ENCODE data around the gene EIF4B.
"Not testable (repeated sequence)": the region's sequence is repeated elsewhere in the genome, so short reads cannot be mapped to it uniquely, and the experiment has no call there.

EIF4B gene

GRCh38 chr12:53005986-53006809 lies at the start of gene EIF4B:
Gene EIF4B, plus strand, starts transcription at chr12:53006456. Its CDS starts 28 bp downstream, at chr12:53006484.
- DNase-seq (ENCODE audit: low read depth in 2 of 3, low spot score in 1 of 3): peak; percentile 97 to 100 (median 99)

GRCh38 chr12:52956987-52957386 lies 49.3 kb upstream of the EIF4B start:
- DNase-seq (ENCODE audit: low read depth in 2 of 3, low spot score in 1 of 3): no peak

GRCh38 chr12:52964556-52965336 lies 41.5 kb upstream of the EIF4B start:
- no peak for DNase-seq (ENCODE audit: low read depth in 2 of 3, low spot score in 1 of 3)

DNA sequence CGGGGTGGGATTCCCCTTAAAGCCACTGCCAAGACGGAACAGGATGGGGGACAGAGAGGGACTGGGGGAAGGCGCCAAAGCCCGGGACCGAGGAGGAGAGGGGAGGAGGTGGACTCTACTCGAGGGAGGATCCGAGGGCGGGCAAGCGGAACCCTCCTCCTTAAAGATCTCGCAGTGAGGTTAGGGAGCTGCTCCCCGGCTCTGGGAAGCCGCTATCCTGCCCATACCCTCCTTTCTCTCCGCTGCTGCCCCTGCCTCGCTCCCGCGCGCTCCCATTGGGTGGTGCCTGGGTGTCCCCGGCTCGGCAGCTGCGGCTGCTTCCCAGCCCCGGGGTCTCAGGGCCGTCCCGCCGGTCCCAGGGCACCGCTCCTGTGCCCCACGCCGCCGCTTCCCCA lies 40.9 kb upstream of the EIF4B start:
- no peak for DNase-seq (ENCODE audit: low read depth in 2 of 3, low spot score in 1 of 3)

DNA sequence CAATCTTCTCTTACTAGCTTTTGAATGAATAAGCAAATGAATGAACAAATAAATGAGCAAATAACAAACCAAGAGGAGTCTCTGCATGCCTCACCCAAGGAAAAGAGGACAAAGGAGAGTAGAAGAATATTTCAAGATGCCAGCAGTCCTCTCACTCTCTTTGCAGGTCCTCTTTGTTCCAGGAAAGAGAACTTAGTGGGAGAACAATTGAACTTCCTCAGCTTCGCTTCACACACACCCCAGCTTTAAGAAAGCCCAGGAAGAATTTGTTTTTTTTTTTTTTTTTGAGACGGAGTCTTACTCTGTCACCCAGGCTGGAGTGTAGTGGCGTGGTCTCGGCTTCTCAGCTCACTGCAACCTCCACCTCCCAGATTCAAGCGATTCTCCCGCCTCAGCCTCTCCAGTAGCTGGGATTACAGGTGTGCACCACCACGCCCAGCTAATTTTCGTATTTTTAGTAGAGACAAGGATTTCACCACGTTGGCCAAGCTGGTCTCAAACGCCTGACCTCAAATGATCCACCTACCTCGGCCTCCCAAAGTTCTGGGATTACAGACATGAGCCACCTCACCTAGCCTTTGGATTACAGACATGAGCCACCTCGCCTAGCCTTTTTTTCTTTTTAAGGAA lies 37.0 kb upstream of the EIF4B start:
- DNase-seq (ENCODE audit: low read depth in 2 of 3, low spot score in 1 of 3): no peak

DNA sequence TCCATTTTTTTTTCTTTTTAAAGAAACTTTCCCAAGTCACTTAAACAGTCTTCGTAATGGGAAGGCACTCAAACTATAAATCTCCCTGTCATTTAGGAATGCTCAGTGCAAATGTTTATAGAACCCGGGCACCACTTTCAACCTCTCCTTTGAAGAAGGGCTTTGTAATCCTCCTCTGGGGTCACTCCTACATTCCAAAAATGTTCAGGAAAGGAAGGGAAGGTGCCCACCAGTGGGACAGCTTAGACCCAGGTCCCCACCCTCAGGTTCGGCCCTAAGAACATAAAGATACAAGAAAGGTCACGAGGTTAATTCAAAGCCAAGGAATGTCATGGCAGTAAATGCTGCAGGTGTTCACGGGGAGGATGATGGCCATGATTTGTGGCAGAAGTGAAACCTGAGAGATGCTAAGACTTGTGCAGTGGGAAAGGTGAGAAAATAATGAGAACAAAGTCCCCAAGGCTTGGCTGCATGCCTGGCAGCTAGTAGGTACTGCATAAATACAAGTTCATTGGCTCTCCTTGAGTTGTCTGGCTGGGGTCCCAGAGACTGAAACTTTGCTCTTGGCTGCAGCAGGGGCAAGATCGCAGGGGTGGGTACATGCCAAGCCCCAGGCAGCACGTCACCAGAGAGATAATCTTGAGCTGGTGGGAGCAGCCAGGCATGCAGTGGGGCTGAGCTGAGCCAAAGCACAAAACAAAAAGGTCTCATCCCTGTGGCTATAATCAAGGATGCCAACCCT lies 36.3 kb upstream of the EIF4B start:
- no peak for DNase-seq (ENCODE audit: low read depth in 2 of 3, low spot score in 1 of 3)

- no peak for DNase-seq (ENCODE audit: low read depth in 2 of 3, low spot score in 1 of 3)
Observed at GRCh38 chr12:52971679-52972329, 34.5 kb upstream of the EIF4B start.

DNA sequence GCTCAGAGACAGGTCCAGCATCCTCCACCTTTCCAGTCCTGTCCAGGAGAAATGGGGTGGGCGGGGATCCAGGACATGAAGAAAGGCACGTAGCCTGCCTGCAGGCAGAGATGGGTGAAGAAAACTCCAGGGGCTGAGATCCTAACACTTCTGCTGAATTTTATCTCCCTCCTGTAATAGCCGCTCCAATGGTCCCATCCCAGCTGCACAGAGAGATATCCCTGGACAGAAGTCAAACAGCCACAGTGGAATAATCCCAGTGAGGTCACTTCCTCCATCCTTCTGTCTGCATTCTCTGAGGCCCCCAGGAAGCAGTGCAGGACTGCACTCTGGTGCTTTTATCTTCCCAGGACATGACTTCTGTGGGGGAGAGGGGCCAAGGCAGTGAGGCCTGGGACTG lies 31.1 kb upstream of the EIF4B start:
- no peak for DNase-seq (ENCODE audit: low read depth in 2 of 3, low spot score in 1 of 3)

GRCh38 chr12:52975820-52976573 lies 30.3 kb upstream of the EIF4B start:
- no peak for DNase-seq (ENCODE audit: low read depth in 2 of 3, low spot score in 1 of 3)

- no peak for DNase-seq (ENCODE audit: low read depth in 2 of 3, low spot score in 1 of 3)
Observed at GRCh38 chr12:52976574-52977071, 29.6 kb upstream of the EIF4B start.

- no peak for DNase-seq (ENCODE audit: low read depth in 2 of 3, low spot score in 1 of 3)
Observed at GRCh38 chr12:52977170-52977569, 29.1 kb upstream of the EIF4B start.

GRCh38 chr12:52980096-52980649 lies 26.1 kb upstream of the EIF4B start:
- DNase-seq (ENCODE audit: low read depth in 2 of 3, low spot score in 1 of 3): no peak

DNA sequence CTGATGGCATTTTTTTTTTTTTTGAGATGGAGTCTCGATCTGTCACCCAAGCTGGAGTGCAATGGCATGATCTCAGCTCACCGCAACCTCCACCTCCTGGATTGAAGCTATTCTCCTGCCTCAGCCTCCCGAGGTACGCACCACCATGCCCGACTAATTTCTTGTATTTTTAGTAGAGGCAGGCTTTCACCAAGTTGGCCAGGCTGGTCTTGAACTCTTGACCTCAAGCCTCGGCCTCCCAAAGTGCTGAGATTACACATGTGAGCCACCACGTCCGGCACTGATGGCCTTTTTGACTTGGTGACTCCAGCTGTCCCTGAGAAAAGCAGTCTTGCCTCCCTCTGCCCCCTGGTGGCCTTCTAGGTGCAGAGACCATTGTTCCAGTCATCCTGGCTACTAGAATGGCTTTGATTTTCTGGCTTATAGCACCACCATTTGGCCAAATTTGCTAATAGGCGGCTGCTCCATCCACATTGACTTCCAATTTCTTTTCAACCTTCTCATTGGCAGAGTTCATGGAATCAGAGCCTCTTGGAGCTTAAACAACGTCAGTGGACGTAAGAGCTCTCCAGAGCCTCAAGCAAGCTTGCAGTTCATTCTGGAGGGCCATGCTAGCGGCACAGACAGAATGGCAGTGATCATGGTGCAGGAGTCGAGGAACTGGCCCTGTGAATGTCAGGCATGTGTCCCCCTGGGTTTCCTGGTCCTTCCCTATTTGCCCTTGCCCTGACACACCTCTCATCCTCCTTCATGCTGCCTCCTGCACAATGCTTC lies 25.4 kb upstream of the EIF4B start:
- peak; percentile 72 to 77 (median 75) for DNase-seq (ENCODE audit: low read depth in 2 of 3, low spot score in 1 of 3)

DNA sequence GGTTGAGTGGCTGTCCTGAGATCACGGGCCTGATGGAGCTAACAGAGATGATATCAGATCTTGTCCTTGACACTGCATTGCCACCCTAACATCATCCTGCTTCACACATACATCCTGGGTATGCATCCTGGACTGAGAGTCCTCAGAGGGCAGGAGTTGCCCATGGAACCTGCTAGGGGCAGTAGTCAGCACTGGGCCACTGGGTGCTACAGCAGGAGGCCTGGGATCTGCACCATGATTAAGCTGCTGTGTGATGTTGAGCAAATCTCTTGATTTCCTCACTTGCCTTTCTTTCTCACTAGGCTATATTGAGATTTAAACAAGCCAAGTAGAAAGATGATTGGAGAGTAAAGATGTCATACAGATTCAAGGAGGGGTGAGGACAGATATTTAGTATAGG lies 22.1 kb upstream of the EIF4B start:
- DNase-seq (ENCODE audit: low read depth in 2 of 3, low spot score in 1 of 3): no peak

- DNase-seq (ENCODE audit: low read depth in 2 of 3, low spot score in 1 of 3): no peak
Observed at GRCh38 chr12:52988898-52989297, 17.4 kb upstream of the EIF4B start.

DNA sequence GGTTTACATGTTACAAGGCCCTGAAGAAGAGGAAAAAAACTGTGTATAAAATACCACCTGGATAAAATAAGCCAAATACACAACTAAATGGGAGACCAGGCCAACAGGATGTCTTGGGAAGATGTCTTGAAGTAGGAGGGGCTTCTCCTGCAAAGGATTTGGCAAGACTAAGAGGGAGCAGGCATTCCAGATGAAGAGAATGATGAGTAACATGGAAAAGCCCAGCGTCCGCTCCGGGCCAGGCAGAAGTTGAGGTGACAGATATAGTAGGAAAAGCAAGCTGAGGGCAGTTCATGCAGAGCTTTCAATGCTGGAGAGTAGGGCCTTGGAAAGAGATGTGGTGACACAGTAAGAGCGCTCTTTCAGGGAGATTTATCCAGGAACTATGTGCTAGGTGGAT lies 16.1 kb upstream of the EIF4B start:
- no peak for DNase-seq (ENCODE audit: low read depth in 2 of 3, low spot score in 1 of 3)

- DNase-seq (ENCODE audit: low read depth in 2 of 3, low spot score in 1 of 3): not testable (repeated sequence)
Observed at GRCh38 chr12:52992240-52992639, 14.0 kb upstream of the EIF4B start.

GRCh38 chr12:52992699-52993557 lies 13.3 kb upstream of the EIF4B start:
- no peak for DNase-seq (ENCODE audit: low read depth in 2 of 3, low spot score in 1 of 3)
